Type B pancreatic cell (in vitro differentiated cells): ENCODE measurements around the gene OSBPL2. TPM values are rescaled to one million over a fixed set of nuclear protein-coding genes. Genes with fewer than 3 reads are reported as not detected.

ENCODE experiments used
- DNase-seq: peaks from one replicate; pipeline ENCODE4 v3.0.0; 2021; ENCODE audit warnings: mixed read lengths; ENCODE audit not compliant: unreplicated experiment; ENCODE audit errors: extremely low spot score
- H3K27ac Mint-ChIP-seq: 2 replicates; pipeline ENCODE4 v1.8.0; 2021; ENCODE audit warnings: mild to moderate bottlenecking, mixed read lengths
- H3K27me3 Mint-ChIP-seq: 2 replicates; pipeline ENCODE4 v1.8.0; 2021; ENCODE audit warnings: mixed read lengths
- H3K36me3 Mint-ChIP-seq: 2 replicates; pipeline ENCODE4 v1.8.0; 2021; ENCODE audit warnings: mixed read lengths
- H3K4me1 Mint-ChIP-seq: one replicate; pipeline ENCODE4 v1.8.0; 2021; ENCODE audit warnings: mixed read lengths; ENCODE audit not compliant: unreplicated experiment
- H3K4me3 Mint-ChIP-seq: 2 replicates; pipeline ENCODE4 v1.8.0; 2021; ENCODE audit warnings: mild to moderate bottlenecking, mixed read lengths
- H3K9me3 Mint-ChIP-seq: 2 replicates; pipeline ENCODE4 v1.8.0; 2021; ENCODE audit warnings: mixed read lengths
- total RNA-seq: library from RNA; stranded (reverse); gene quantifications from 2 replicates; pipeline ENCODE4 v1.2.1, GENCODE V29; 2021; ENCODE audit warnings: low replicate concordance
- TF ChIP-seq, protein P1 (sequence below): fragments of 200-600 bp; sonication (generic); conservative IDR thresholded peaks from 2 replicates; pipeline ENCODE4 v1.5.0; 2021; ENCODE audit warnings: antibody characterized with exemption, mild to moderate bottlenecking

Gene OSBPL2
- total RNA-seq, 1 donor from 2014 or later: 43.7 TPM

DNA sequence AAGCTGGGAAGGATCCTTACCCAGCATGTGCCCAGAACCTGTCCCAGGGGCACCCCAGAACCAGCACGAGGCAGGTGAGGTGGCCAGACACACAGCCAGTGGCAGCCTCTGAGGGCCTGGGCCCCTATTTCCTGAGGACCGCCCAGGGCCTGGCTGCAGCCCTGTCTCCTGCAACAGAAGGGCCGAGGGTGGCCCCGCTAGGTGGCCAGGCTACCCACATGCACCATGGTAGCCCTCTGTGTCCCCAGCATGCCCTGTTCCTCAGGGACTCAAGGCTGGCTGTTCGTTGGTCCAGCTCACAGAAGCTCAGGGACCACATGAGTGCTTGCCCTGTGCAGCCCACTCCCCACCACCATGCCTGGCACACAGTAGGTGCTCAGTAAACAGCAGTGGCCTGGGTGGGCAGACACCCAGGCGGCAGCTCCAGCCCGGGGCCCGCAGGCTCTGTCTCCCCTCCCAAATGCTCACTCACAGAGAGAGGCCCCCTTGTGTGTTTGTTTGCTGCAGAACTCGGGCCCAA is 26.5 kb upstream of the OSBPL2 start:
- H3K4me1 Mint-ChIP-seq: peaks cover 4% of the 10 kb centered on the region

DNA sequence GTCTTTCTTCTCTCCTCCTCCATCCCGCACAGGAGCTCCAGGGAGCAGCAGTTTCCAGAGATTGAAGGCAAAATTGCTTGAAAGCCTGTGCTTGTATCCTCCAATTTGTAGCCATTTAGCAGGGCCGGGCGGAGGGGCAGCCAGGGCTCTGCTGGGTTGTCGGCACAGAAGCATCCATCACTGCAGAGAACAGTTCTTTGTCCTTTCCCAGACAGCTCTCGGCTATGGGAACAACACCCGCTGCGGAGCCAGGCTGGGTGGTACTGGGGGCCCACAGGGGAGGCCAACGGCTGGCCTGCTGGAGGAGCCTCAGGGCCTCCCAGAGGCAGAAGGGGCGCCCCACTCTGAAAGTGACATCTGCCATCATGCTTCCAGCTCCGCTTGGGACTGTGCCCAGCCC is 26.0 kb upstream of the OSBPL2 start:
- Mint-ChIP-seq H3K27me3 (peaks cover 33% of the 10 kb centered on the region), H3K4me3 (no peak overlapping the region), H3K4me1 (peaks cover 4% of the 10 kb centered on the region), H3K9me3 (no peaks in the 10 kb centered on the region), H3K36me3 (no peaks in the 10 kb centered on the region), H3K27ac (no peak overlapping the region)
- DNase-seq: no peak
- TF ChIP-seq, protein P1, sequence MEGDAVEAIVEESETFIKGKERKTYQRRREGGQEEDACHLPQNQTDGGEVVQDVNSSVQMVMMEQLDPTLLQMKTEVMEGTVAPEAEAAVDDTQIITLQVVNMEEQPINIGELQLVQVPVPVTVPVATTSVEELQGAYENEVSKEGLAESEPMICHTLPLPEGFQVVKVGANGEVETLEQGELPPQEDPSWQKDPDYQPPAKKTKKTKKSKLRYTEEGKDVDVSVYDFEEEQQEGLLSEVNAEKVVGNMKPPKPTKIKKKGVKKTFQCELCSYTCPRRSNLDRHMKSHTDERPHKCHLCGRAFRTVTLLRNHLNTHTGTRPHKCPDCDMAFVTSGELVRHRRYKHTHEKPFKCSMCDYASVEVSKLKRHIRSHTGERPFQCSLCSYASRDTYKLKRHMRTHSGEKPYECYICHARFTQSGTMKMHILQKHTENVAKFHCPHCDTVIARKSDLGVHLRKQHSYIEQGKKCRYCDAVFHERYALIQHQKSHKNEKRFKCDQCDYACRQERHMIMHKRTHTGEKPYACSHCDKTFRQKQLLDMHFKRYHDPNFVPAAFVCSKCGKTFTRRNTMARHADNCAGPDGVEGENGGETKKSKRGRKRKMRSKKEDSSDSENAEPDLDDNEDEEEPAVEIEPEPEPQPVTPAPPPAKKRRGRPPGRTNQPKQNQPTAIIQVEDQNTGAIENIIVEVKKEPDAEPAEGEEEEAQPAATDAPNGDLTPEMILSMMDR: no peak

More for the DNA sequence above, 26.5 kb upstream of the OSBPL2 start:
- H3K27ac Mint-ChIP-seq: no peak overlapping the region
- no peak for DNase-seq
- no peak overlapping the region for H3K4me3 Mint-ChIP-seq
- H3K27me3 Mint-ChIP-seq: peaks cover 29% of the 10 kb centered on the region
- H3K9me3 Mint-ChIP-seq: no peaks in the 10 kb centered on the region
- H3K36me3 Mint-ChIP-seq: no peaks in the 10 kb centered on the region
- TF ChIP-seq, protein P1: no peak

DNA sequence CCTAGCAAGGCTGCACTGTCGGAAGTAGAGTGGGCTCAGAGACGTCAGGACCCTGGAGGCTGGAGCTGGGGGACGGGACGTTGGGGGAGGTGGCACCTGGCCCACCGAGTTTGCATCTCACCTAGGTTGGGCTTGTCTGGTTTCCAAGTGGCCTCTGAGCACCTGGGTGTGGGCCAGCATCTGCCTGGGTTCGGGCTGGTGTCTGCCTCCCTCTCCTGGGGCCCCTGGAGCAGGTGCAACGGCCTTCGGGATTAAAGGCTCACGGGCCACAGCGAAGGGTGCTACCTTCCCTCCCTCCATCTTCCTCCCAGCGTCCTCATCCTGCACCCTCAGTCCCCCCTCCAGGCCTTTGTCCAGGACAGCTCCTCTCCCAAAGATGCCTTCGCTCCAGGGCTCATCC is 24.3 kb upstream of the OSBPL2 start:
- Mint-ChIP-seq H3K36me3 (no peaks in the 10 kb centered on the region), H3K4me3 (no peak overlapping the region), H3K9me3 (no peaks in the 10 kb centered on the region), H3K27me3 (peaks cover 45% of the 10 kb centered on the region), H3K4me1 (peaks cover 4% of the 10 kb centered on the region), H3K27ac (no peak overlapping the region)
- DNase-seq: no peak
- TF ChIP-seq, protein P1: no peak

DNA sequence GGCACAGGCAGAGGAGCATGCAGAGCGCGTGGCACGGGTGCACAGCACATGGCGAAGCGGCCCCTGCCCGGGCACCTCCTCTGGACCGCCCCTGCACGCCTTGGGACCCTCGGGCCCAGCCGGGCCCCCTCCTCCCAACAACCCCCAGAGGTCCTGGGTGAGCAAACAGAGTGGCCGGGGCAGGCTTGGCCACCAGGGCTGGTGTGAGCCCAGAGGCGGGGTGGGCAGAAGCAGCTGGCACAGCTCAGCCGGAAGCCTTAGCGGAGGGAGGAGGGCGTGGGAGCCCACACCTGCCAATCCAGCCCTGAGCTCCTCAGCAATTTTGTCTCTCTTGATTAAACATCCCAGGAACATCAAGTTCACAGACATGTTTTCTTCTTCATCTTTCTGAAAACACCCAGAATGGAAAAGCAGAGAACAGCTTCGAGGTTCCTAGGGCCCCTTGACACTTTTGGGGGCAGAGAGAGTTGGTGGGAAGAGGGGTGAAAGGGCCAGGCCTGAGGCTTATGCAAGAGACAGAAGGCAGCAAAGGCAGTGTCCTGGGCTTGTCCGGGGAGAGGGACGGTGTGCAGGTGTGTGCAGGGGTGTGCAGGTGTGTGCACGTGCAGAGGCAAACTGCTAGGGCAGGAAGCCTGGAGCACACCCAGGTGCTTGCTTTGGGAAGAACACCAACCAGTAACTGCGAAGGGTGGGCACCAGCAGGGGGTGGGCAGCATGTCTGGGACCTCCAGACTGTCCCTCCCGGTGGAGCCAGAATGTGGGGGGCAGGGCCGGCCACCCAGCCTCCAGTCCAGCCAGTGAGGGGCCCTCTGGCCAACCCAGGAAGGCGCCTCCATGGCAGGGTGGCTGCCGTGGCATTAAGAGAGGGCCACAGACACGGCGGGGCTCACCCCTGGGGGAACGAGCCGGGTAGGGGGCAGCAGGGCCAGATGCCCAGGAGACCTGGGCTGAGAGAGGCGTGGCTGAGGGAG is 23.0 kb upstream of the OSBPL2 start:
- TF ChIP-seq, protein P1: no peak
- Mint-ChIP-seq H3K9me3 (no peaks in the 10 kb centered on the region), H3K36me3 (no peaks in the 10 kb centered on the region), H3K4me1 (peaks cover 4% of the 10 kb centered on the region), H3K27ac (no peak overlapping the region), H3K27me3 (peaks cover 47% of the 10 kb centered on the region), H3K4me3 (no peak overlapping the region)
- no peak for DNase-seq

DNA sequence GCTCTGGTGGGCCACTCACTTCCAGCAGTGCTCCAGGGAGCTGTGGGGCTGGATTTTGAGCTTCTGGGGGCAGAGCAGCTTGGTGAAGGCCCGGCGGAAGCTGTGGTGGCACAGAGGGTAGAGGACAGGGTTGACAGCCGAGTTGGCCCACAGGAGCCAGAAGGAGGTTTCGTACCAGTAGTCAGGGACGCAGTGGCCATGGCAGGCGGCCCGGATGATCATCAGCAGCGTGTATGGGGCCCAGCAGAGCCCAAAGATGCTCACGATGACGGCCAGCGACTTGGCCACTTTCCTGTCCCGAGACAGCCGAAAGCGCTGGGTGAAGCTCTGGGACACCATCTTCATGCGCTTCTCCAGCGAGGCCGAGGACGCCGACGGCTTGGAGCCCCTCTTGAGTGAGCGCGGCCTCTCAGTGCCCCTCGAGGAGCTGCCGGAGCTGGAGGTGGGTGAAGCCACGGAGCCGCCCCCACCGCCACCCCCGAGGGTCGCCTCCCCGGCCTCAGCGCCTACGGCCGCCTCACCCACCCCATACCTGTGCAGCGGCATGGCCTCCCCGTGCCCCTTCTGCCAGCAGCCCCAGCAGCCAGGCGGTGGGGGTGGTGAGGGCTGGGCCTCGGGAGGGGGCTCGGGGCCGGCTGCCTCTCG is 22.2 kb upstream of the OSBPL2 start:
- DNase-seq: no peak
- Mint-ChIP-seq H3K27ac (no peak overlapping the region), H3K27me3 (peaks cover 53% of the 10 kb centered on the region), H3K4me3 (no peak overlapping the region), H3K36me3 (no peaks in the 10 kb centered on the region), H3K9me3 (no peaks in the 10 kb centered on the region), H3K4me1 (peaks cover 4% of the 10 kb centered on the region)
- TF ChIP-seq, protein P1: no peak
